Left renal pelvis (tissue), 4 donors: ENCODE results near the gene PSMC1. TPM values are rescaled to one million over a fixed set of nuclear protein-coding genes. Genes with fewer than 3 reads are reported as not detected.
"Not testable (repeated sequence)": the region's sequence is repeated elsewhere in the genome, so short reads cannot be mapped to it uniquely, and the experiment has no call there.

Experiments
- DNase-seq, 4 donors: peaks; one replicate each; pipeline ENCODE4 v3.0.0-alpha.2; 2013; ENCODE audit warnings: low read depth in 4 of 4, low spot score in 3 of 4
- polyA plus RNA-seq, 4 donors: library from polyadenylated mRNA; unstranded; fragments of 120-200 nt; gene quantifications; one replicate each; pipeline ENCODE4 v1.2.1, GENCODE V29; 2013; ENCODE audit not compliant: insufficient read length in 4 of 4

The PSMC1 gene
- polyA plus RNA-seq: 100 to 1,000 TPM; 112 to 138 (median 123) TPM

- DNase-seq: peak; percentile 78 to 90 (median 85)
Measured at GRCh38 chr14:90256354-90257131, at the start of gene PSMC1. Gene PSMC1, plus strand, starts transcription at chr14:90256553. Its CDS starts 45 bp downstream, at chr14:90256598.

- DNase-seq: no peak
Measured at GRCh38 chr14:90213099-90213748, 43.1 kb upstream of the PSMC1 start.

- DNase-seq: no peak
Measured at GRCh38 chr14:90228478-90228877, 27.9 kb upstream of the PSMC1 start.

GRCh38 chr14:90229942-90230341 is 26.4 kb upstream of the PSMC1 start:
- DNase-seq: not testable (repeated sequence)

GRCh38 chr14:90235179-90235976 is 21.0 kb upstream of the PSMC1 start:
- DNase-seq: peak in 2 of 4 donors; percentile 6 to 25

- no peak for DNase-seq
Measured at GRCh38 chr14:90239139-90239538, 17.2 kb upstream of the PSMC1 start.

GRCh38 chr14:90242444-90242843 is 13.9 kb upstream of the PSMC1 start:
- DNase-seq: no peak

- no peak for DNase-seq
Measured at GRCh38 chr14:90246936-90247335, 9.4 kb upstream of the PSMC1 start.

- DNase-seq: not testable (repeated sequence)
Measured at GRCh38 chr14:90247441-90247840, 8.9 kb upstream of the PSMC1 start.

GRCh38 chr14:90248594-90248993 is 7.8 kb upstream of the PSMC1 start:
- DNase-seq: no peak

- DNase-seq: no peak
Measured at GRCh38 chr14:90253826-90254225, 2.5 kb upstream of the PSMC1 start.

GRCh38 chr14:90255871-90256270 is 482 bp upstream of the PSMC1 start:
- no peak for DNase-seq

GRCh38 chr14:90263748-90264449 is 7.5 kb downstream of the PSMC1 start:
- DNase-seq: no peak

GRCh38 chr14:90266441-90267154 is 10.2 kb downstream of the PSMC1 start:
- no peak for DNase-seq

GRCh38 chr14:90268420-90268819 is 12.1 kb downstream of the PSMC1 start:
- DNase-seq: no peak

- no peak for DNase-seq
Measured at GRCh38 chr14:90272523-90272922, 16.2 kb downstream of the PSMC1 start.

- no peak for DNase-seq
Measured at GRCh38 chr14:90273532-90273931, 17.2 kb downstream of the PSMC1 start.

- DNase-seq: no peak
Measured at GRCh38 chr14:90274019-90274418, 17.7 kb downstream of the PSMC1 start.

- DNase-seq: no peak
Measured at GRCh38 chr14:90274808-90275457, 18.6 kb downstream of the PSMC1 start.

GRCh38 chr14:90275458-90275814 is 19.1 kb downstream of the PSMC1 start:
- DNase-seq: no peak
